Pancreas (tissue), 10 donors: ENCODE data around the gene SNX27. TPM values are rescaled to one million over a fixed set of nuclear protein-coding genes. Genes with fewer than 3 reads are reported as not detected.
A peak's percentile ranks its signal among the peaks of the same experiment; 100 is the strongest.

Source experiments
- ATAC-seq, 4 donors: fragments of 200-7000 bp; cut with Tn5 transposase; one replicate each; pipeline versions ENCODE4 v1.8.0 to v1.9.1; 2020; ENCODE audit warnings: mild to moderate bottlenecking in 4 of 4, moderate library complexity in 4 of 4
- DNase-seq, 6 donors: peaks; one replicate each; pipeline ENCODE4 v3.0.0-alpha.2; 2020
- FAIRE-seq: peaks from 2 replicates; lab custom pipeline; 2012; peaks lifted over from hg19 to GRCh38; lab: Jason Lieb, UNC
- H3K27ac ChIP-seq, 4 donors: fragments of 200-600 bp; sonication (generic); 1 replicate in 3 of 4; 2 replicates in 1 of 4; pipeline versions ENCODE4 v1.5.0 to v1.8.0; 2020
- H3K27me3 ChIP-seq, 4 donors: fragments of 200-600 bp; one replicate each; pipeline ENCODE4 v1.8.0; 2021
- H3K36me3 ChIP-seq, 3 donors: fragments of 200-600 bp; sonication (generic) in 1 of 3; one replicate each; pipeline versions ENCODE4 v1.5.0 to v1.8.0; 2020 to 2021
- H3K4me1 ChIP-seq, 3 donors: fragments of 200-600 bp; one replicate each; pipeline ENCODE4 v1.8.0; 2021
- H3K4me3 ChIP-seq, 4 donors: fragments of 200-600 bp; sonication (generic) in 2 of 4; one replicate each; pipeline versions ENCODE4 v1.5.0 to v1.8.0; 2020 to 2021
- H3K9me3 ChIP-seq, 4 donors: fragments of 200-600 bp; one replicate each; pipeline ENCODE4 v1.8.0; 2021
- WGBS, 2 donors: extraction: QIAGEN DNeasy Blood & Tissue Kit; methylation state at CpG; one replicate each; pipeline ENCODE4 v1.1.7; 2013; 5-methylcytosine and 5-hydroxymethylcytosine counted together
- intact Hi-C, 3 donors: fragments of 100-400 bp; cut with DNase I; formaldehyde crosslinking; loops; one replicate each; pipeline versions ENCODE4 v1.11.1 to v1.14.2; 2022
- polyA plus RNA-seq, 2 donors: library from polyadenylated mRNA; stranded (reverse); fragments of 200-250 nt; gene quantifications; one replicate each; pipeline ENCODE4 v1.2.3, GENCODE V29; 2013
- total RNA-seq, 6 donors: library from RNA; stranded (reverse); fragmentation: NEBNext Ultra II Directional in 4 of 6; extraction: Animal tissue kit (Norgen Biotek cat#: 25700) in 4 of 6; gene quantifications; one replicate each; pipeline versions ENCODE4 v1.2.1 to v1.2.4, GENCODE V29; 2021 to 2023
- TF ChIP-seq, protein P1 (sequence below), 4 donors: fragments of 200-600 bp; sonication (generic) in 3 of 4; IDR thresholded peaks; one replicate each; pipeline versions ENCODE4 v1.5.0 to v1.8.0; 2021; ENCODE audit warnings: antibody characterized with exemption in 4 of 4
- donor health status: healthy with polysubstance abuse.
- donor health status: DM: no; HTN: no; CAD: no; lungs with moderate emphysema.
- donor health status: DM: no; HTN: no; CAD: no.
- donor health status: control.
- donor health status: control.
- donor health status: Bipolar disorder and iron deficiency.
- donor health status: DM: yes; HTN: yes; CAD: no.
- donor health status: DM: no; HTN: no; CAD: no.
- donor health status: DM: no; HTN: no; CAD: no.
- donor health status: DM: yes; HTN: yes; CAD: no.

Gene SNX27
- total RNA-seq: 10 to 100 TPM; 10.2 to 23.4 (median 13.0) TPM
- polyA plus RNA-seq: 1 to 10 TPM; 5.9 to 6.5 TPM

DNA sequence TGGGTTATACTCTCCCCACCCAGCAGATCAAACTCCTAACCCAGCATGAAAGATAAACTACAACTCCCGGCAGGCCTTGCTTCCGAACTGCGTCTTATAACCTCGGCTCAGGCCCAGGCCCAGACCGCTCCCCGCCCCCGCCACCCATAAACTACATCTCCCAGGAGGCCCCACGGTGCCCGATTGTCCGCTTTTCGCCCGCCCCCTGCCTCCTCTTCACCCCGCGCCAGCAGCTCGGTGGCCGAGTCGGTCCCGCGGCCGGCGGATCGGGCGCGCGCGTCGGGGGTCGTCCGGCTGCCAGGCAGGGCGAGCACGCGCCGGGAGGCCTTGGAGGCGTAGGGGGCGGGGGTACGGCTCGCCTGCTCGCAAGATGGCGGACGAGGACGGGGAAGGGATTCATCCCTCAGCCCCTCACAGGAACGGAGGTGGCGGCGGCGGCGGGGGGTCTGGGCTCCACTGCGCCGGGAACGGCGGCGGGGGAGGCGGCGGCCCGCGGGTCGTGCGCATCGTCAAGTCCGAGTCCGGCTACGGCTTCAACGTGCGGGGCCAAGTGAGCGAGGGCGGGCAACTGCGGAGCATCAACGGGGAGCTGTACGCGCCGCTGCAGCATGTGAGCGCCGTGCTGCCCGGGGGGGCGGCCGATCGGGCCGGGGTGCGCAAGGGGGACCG, at the start of gene SNX27:
SNX27 (plus strand) TSS at position 219 of the 669 bp plus-strand sequence; CDS start at position 371, 152 bp downstream.
- H3K4me1 ChIP-seq: peaks cover 4 to 16% (median 5%) of the 10 kb centered on the region in 3 donors
- H3K36me3 ChIP-seq: no peaks in the 10 kb centered on the region
- FAIRE-seq: no peak
- TF ChIP-seq, protein P1, sequence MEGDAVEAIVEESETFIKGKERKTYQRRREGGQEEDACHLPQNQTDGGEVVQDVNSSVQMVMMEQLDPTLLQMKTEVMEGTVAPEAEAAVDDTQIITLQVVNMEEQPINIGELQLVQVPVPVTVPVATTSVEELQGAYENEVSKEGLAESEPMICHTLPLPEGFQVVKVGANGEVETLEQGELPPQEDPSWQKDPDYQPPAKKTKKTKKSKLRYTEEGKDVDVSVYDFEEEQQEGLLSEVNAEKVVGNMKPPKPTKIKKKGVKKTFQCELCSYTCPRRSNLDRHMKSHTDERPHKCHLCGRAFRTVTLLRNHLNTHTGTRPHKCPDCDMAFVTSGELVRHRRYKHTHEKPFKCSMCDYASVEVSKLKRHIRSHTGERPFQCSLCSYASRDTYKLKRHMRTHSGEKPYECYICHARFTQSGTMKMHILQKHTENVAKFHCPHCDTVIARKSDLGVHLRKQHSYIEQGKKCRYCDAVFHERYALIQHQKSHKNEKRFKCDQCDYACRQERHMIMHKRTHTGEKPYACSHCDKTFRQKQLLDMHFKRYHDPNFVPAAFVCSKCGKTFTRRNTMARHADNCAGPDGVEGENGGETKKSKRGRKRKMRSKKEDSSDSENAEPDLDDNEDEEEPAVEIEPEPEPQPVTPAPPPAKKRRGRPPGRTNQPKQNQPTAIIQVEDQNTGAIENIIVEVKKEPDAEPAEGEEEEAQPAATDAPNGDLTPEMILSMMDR (IDR thresholded peaks at IDR 0.05): no peak
- DNase-seq: peak; percentile 87 to 94 (median 89)
- H3K9me3 ChIP-seq: no peaks in the 10 kb centered on the region
- H3K27ac ChIP-seq: peak within 1 kb of the TSS; percentile 51 to 90 (median 82)
- intact Hi-C loops: no loop called here
- peak; percentile 96 to 97 (median 97) for ATAC-seq
- no peaks in the 10 kb centered on the region for H3K27me3 ChIP-seq
- 1% methylated on average over 59 to 79 of the region's 79 CpGs for WGBS, 2 donors
- peak within 1 kb of the TSS; percentile 77 to 99 (median 96) for H3K4me3 ChIP-seq

DNA sequence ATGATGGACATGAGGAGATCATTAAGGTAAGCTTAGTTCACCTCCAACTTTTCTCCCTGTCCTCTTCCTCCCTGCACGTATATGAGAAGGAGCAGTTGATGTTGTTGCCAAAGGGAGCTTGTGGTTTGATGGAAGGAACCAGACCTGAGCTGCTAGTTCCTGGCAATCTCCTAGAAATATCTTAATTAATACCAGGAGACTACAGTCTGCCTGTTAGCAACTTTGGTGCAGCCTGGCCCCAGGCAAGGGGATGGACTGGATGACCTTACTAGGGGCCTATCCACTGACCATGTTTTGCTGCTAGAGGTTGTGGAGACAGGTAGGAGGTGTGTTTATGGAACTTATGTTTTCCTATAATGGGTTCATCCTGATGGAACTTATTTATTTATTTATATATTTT, 49.2 kb upstream of the SNX27 start:
- no peaks in the 10 kb centered on the region for H3K9me3 ChIP-seq
- peaks cover 3 to 38% (median 19%) of the 10 kb centered on the region in 3 donors for H3K36me3 ChIP-seq
- FAIRE-seq (no peak), DNase-seq (no peak), ATAC-seq (no peak)
- 81 to 92% methylated on average over 1 of the region's 1 CpG for WGBS, 2 donors
- no peak overlapping the region for H3K4me3 ChIP-seq
- H3K27me3 ChIP-seq: no peaks in the 10 kb centered on the region
- H3K27ac ChIP-seq: no peak overlapping the region
- intact Hi-C loops: no loop called here
- TF ChIP-seq, protein P1 (IDR thresholded peaks at IDR 0.05): no peak
- H3K4me1 ChIP-seq: no peaks in the 10 kb centered on the region

DNA sequence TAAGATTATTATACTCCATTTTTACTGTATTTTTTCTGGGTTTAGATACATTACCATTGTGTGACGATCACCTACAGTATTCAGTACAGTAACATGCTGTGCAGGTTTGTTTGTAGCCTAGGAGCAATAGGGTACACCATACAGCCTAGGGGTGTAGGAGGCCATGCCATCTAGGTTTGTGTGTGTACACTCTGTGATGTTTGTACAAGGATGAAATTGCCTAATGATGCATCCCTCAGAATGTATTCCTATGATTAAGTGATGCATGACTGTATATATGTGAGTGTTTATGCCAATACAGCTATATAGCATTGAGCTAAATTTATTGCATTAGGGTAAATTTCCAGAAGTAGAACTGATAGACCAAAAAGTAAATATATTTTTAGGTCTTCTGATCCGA, 48.5 kb upstream of the SNX27 start:
- FAIRE-seq: no peak
- WGBS, 2 donors: 43 to 48% methylated on average over 2 of the region's 2 CpGs
- peaks cover 3 to 41% (median 19%) of the 10 kb centered on the region in 3 donors for H3K36me3 ChIP-seq

DNA sequence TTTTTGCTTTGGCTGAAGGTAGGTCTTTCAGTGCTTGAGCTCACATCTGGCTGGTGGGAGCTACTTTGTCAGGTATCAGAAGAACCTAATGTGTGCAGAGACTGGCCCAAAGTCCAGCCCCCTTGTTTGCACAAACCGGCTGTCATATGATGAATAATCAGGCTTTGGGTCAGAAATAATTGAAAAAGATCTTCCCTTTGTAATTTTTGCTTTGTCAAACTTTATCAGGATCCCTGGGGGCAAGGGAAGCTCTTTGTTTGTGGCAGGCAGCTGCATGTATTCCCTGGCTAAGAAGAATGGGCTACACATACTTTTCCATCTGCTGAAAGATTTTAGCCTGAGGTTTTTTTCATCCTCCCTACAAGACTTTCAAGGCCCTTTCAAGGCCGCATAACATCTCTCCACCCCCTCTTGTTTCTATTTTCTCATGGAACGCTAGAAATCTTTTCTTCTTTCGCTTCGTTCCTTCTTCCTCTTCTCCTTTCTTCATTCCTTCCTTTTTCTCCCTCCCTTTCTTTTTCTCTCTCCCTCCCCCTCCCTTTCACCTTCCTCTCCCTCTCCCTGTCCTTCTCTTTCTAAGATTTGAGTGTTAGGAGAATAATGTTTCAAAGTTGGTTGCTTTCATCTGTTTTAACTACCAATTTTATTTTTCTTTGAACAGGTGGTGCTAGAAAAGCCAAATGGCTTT, 46.2 kb upstream of the SNX27 start:
- ATAC-seq (no peak), DNase-seq (no peak), FAIRE-seq (no peak)
- peaks cover 0 to under 1% (median 0%) of the 10 kb centered on the region in 3 donors for H3K4me1 ChIP-seq
- 52 to 73% methylated on average over 5 of the region's 5 CpGs for WGBS, 2 donors
- H3K27me3 ChIP-seq: no peaks in the 10 kb centered on the region
- peaks cover 3 to 41% (median 19%) of the 10 kb centered on the region in 3 donors for H3K36me3 ChIP-seq
- intact Hi-C loops: no loop called here
- TF ChIP-seq, protein P1 (IDR thresholded peaks at IDR 0.05): no peak
- no peaks in the 10 kb centered on the region for H3K9me3 ChIP-seq
- no peak overlapping the region for H3K4me3 ChIP-seq
- H3K27ac ChIP-seq: no peak overlapping the region

More for the DNA sequence above, 48.5 kb upstream of the SNX27 start:
- TF ChIP-seq, protein P1 (IDR thresholded peaks at IDR 0.05): no peak
- Histone ChIP-seq H3K4me1 (no peaks in the 10 kb centered on the region), H3K27me3 (no peaks in the 10 kb centered on the region), H3K9me3 (no peaks in the 10 kb centered on the region), H3K4me3 (no peak overlapping the region), H3K27ac (no peak overlapping the region)
- ATAC-seq (no peak), DNase-seq (no peak)
- intact Hi-C loops: no loop called here
